ENCODE data around the gene PAXX. TPM values are rescaled to one million over a fixed set of nuclear protein-coding genes. Genes with fewer than 3 reads are reported as not detected.

PAXX gene
- total RNA-seq, 2 experiments from 2014 or later: 60.5 to 61.8 TPM

DNA sequence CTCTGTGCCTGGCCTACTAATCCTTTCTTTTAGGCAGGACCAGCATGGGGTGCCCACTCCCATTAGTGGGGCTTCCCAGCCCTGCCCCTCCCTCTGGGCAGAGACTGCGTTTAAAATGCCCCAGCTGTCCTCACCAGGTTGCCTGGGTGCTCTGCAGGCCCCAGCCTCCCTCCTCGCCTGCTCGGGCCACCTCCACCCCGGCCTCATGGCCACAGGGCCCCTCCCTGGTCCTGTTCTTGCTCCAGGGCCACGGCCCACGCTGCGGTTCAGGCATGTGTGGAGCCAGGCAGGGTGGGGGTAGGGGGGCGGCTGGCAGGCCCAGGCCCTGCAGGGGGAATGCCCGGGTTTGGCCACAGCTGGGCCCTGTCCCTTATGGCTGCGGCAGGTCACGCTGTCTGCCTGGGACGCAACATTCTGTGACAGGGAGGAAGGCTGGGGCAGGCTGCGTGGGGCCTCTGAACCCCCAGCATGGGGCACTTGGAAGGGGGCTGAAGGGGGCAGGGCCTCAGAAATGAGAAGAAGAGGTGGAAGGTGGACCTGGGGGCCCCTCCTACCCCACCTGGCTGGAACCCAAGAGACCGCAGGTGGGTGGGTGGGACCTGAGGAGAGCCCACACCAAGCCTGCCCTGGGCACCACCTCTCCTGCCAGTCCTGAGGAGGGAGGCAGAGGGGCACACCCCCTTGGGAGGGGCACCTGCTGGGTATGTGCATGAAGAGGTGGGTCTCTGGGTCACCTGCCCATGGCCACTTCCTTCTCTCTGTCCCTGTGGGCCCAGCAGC, 40.5 kb upstream of the PAXX start, which contains the start of gene LCN12:
LCN12 (plus strand) TSS at position 733 of the 780 bp plus-strand sequence. CDS start 55 bp downstream, outside the sequence.
- Mint-ChIP-seq H3K4me3 (no peak within 1 kb of the TSS), H3K9me3 (peaks cover 4% of the 10 kb centered on the region), H3K4me1 (ENCODE audit: low read depth) (peaks cover 4% of the 10 kb centered on the region), H3K27ac (no peak within 1 kb of the TSS), H3K27me3 (no peaks in the 10 kb centered on the region), H3K36me3 (ENCODE audit: low read depth) (no peaks in the 10 kb centered on the region)
- DNase-seq (no peak), ATAC-seq (no peak)
- CTCF ChIA-PET: interaction anchor here (1.3 kb wide), 1 partner anchor 83 kb away, joined by 6 read pairs; no protein-coding TSS in a partner anchor
- intact Hi-C loops (cut with micrococcal nuclease): no loop called here
- POLR2A ChIA-PET: interaction anchor here (0.7 kb wide), 1 partner anchor 40 kb away, joined by 3 read pairs; no protein-coding TSS in a partner anchor
- TF ChIP-seq, protein P1, sequence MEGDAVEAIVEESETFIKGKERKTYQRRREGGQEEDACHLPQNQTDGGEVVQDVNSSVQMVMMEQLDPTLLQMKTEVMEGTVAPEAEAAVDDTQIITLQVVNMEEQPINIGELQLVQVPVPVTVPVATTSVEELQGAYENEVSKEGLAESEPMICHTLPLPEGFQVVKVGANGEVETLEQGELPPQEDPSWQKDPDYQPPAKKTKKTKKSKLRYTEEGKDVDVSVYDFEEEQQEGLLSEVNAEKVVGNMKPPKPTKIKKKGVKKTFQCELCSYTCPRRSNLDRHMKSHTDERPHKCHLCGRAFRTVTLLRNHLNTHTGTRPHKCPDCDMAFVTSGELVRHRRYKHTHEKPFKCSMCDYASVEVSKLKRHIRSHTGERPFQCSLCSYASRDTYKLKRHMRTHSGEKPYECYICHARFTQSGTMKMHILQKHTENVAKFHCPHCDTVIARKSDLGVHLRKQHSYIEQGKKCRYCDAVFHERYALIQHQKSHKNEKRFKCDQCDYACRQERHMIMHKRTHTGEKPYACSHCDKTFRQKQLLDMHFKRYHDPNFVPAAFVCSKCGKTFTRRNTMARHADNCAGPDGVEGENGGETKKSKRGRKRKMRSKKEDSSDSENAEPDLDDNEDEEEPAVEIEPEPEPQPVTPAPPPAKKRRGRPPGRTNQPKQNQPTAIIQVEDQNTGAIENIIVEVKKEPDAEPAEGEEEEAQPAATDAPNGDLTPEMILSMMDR (IDR thresholded peaks at IDR 0.05): no peak

DNA sequence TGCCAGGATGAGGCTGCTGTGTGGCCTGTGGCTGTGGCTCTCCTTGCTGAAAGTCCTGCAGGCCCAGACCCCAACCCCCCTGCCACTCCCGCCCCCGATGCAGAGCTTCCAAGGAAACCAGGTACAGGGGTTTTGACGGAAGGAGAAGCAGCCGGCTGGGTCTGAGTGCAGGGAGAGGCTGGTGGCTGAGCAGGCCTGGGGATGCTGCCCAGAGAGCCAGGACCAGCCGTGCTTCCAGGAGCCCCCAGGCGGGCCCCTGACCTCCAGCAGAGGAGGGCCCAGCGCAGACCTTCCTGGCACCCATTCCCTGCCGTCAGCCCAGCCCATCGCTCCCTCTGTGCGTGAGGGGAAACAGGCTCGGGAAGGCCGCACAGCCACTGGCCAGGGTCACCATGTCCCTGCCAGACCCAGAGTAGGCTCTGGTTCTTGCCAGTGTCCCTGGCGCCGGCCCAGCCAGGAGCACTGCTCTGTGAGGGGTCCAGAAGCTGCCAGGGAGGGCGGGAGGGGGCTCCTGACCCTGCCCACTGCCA, 39.8 kb upstream of the PAXX start:
- H3K27me3 Mint-ChIP-seq: no peaks in the 10 kb centered on the region
- peaks cover 4% of the 10 kb centered on the region for H3K9me3 Mint-ChIP-seq
- intact Hi-C loops (cut with micrococcal nuclease): no loop called here
- H3K36me3 Mint-ChIP-seq (ENCODE audit: low read depth): no peaks in the 10 kb centered on the region
- ATAC-seq (no peak), DNase-seq (no peak)
- ChIA-PET POLR2A (no interaction called here), CTCF (no interaction called here)
- no peak overlapping the region for H3K4me3 Mint-ChIP-seq
- peaks cover 4% of the 10 kb centered on the region for H3K4me1 Mint-ChIP-seq (ENCODE audit: low read depth)
- H3K27ac Mint-ChIP-seq: no peak overlapping the region
- TF ChIP-seq, protein P1 (IDR thresholded peaks at IDR 0.05): no peak

DNA sequence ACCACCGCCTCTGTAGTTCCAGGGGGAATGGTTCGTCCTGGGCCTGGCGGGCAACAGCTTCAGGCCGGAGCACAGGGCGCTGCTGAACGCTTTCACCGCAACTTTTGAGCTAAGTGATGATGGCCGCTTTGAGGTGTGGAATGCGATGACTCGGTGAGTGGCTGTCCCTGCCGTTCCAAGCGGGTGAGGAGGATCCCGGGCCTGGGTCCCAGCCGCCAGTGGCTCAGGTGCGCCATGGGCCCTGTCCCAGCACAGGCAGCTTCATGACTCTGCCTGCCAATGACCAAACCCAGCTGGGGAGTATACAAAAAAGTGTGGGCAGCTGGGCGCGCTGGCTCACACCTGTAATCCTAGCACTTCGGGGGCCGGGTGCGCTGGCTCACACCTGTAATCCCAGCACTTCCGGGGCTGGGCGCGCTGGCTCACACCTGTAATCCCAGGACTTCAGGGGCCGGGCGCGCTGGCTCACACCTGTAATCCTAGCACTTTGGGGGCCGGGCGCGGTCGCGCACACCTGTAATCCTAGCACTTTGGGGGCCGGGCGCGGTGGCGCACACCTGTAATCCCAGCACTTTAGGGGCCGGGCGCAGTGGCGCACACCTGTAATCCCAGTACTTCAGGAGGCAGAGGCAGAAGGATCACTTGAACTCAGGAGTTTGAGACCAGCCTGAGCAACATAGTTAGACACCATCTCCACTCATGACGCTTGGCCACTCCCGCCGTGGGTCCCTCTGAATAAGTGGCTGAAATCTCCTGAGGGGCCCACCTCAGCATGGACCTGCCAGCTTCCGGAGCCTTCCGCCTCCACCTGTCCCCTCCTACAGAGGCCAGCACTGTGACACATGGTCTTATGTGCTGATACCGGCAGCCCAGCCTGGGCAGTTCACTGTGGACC, 39.1 kb upstream of the PAXX start:
- no peaks in the 10 kb centered on the region for H3K27me3 Mint-ChIP-seq
- TF ChIP-seq, protein P1 (IDR thresholded peaks at IDR 0.05): no peak
- H3K36me3 Mint-ChIP-seq (ENCODE audit: low read depth): no peaks in the 10 kb centered on the region
- DNase-seq (no peak), ATAC-seq (no peak)
- intact Hi-C loops (cut with micrococcal nuclease): no loop called here
- no peak overlapping the region for H3K27ac Mint-ChIP-seq
- ChIA-PET POLR2A (no interaction called here), CTCF (no interaction called here)
- H3K4me1 Mint-ChIP-seq (ENCODE audit: low read depth): peaks cover 3% of the 10 kb centered on the region
- peaks cover 4% of the 10 kb centered on the region for H3K9me3 Mint-ChIP-seq
- no peak overlapping the region for H3K4me3 Mint-ChIP-seq

DNA sequence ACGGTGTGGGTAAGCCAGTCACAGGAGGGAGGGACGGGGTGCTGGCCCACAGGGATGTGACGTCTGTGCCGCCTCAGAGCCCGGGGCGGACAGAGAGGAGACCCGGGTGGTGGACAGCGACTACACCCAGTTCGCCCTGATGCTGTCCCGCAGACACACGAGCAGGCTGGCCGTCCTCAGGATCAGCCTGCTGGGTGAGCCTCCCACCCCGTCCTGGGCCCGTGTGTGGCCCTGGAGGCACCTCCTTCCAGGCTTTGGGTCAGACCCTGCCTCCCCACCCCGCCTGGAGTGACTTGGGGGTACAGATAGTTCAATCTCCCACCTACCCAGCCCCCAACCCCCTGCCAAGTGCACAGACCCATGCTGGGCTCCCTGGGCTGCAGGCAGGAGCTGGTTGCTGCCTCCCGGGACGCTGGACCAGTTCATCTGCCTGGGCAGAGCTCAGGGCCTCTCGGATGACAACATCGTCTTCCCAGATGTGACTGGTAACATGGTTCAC, 38.4 kb upstream of the PAXX start:
- no peaks in the 10 kb centered on the region for H3K27me3 Mint-ChIP-seq
- peaks cover 1% of the 10 kb centered on the region for H3K4me1 Mint-ChIP-seq (ENCODE audit: low read depth)
- ChIA-PET CTCF (interaction anchor here (1.4 kb wide), 1 partner anchor 81 kb away, joined by 3 read pairs; no protein-coding TSS in a partner anchor), POLR2A (no interaction called here)
- intact Hi-C loops (cut with micrococcal nuclease): no loop called here
- no peaks in the 10 kb centered on the region for H3K36me3 Mint-ChIP-seq (ENCODE audit: low read depth)
- TF ChIP-seq, protein P1 (IDR thresholded peaks at IDR 0.05): no peak
- H3K27ac Mint-ChIP-seq: no peak overlapping the region
- peaks cover 4% of the 10 kb centered on the region for H3K9me3 Mint-ChIP-seq
- no peak for DNase-seq
- no peak for ATAC-seq
- H3K4me3 Mint-ChIP-seq: no peak overlapping the region
